ENCODE measurements around the gene DAPK2. TPM values are rescaled to one million over a fixed set of nuclear protein-coding genes. Genes with fewer than 3 reads are reported as not detected.
A peak's percentile ranks its signal among the peaks of the same experiment; 100 is the strongest.

DAPK2 gene
- total and polyA plus RNA-seq, 2 donors (not counting 1 experiment from before 2014, with no cell fraction given), result 8.3 to 31.9 TPM

DNA sequence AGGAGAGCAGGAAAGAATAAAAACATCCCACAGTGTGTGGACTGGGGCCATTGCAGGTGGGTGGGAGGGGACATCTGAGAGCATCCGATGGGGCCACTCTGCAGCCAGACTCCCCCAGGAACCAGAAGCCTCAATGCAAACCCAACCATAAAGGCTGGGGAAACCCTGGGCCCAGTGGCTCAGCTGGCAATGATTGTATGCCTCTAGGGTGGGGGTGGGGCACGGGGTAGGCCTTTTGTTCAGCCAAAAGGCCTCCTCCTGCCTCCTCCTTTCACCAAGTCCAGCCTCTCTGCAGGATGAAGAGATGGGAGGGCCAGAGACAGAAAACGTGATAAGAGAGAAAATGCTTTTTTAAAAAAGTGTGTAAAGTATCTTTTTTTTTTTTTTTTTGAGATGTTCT, 167.1 kb downstream of the DAPK2 start:
- no peaks in the 10 kb centered on the region for H3K27me3 Mint-ChIP-seq
- no peak overlapping the region for H3K9ac ChIP-seq (ENCODE audit: low read length)
- H3K4me2 ChIP-seq (replicated peaks; ENCODE audit: low read depth, low read length, poor library complexity, severe bottlenecking), result no peak overlapping the region
- H3K79me2 ChIP-seq (ENCODE audit: control insufficient read depth, insufficient read depth, low read length), result no peaks in the 10 kb centered on the region
- H3K27ac ChIP-seq (ENCODE audit: low read length in 2 of 2), result no peak overlapping the region
- DNase-seq, result no peak
- no peaks in the 10 kb centered on the region for H3K9me3 Mint-ChIP-seq (ENCODE audit: insufficient read depth)
- ChIA-PET CTCF (interaction anchor here (0.9 to 3.4 kb wide), 3 partner anchors 12 to 127 kb away, joined by 3 to 26 read pairs (median 9); no protein-coding TSS in a partner anchor), POLR2A (no interaction called here)
- no peaks in the 10 kb centered on the region for H4K20me1 ChIP-seq (ENCODE audit: control insufficient read depth, insufficient read depth, low read length, poor library complexity, severe bottlenecking)
- no peaks in the 10 kb centered on the region for H3K27me3 ChIP-seq (replicated peaks in 1 of 4; ENCODE audit: control extremely low read depth in 1 of 4, control insufficient read depth in 3 of 4, insufficient read depth in 4 of 4, low read length in 3 of 4)
- no CpG with 5 or more reads among the region's 3 CpGs for WGBS (ENCODE audit: insufficient coverage)
- intact Hi-C loops (cut with micrococcal nuclease), result no loop called here
- H2AFZ ChIP-seq (ENCODE audit: insufficient read depth, low read depth, low read length, poor library complexity, severe bottlenecking), result no peak overlapping the region
- no peaks in the 10 kb centered on the region for H3K36me3 ChIP-seq (replicated peaks in 1 of 2; ENCODE audit: control extremely low read depth in 1 of 2, control insufficient read depth in 1 of 2, extremely low read depth in 1 of 2, insufficient read depth in 2 of 2, low read length in 1 of 2)
- ATAC-seq (ENCODE audit: low read depth), result no peak
- TF ChIP-seq, protein P1, sequence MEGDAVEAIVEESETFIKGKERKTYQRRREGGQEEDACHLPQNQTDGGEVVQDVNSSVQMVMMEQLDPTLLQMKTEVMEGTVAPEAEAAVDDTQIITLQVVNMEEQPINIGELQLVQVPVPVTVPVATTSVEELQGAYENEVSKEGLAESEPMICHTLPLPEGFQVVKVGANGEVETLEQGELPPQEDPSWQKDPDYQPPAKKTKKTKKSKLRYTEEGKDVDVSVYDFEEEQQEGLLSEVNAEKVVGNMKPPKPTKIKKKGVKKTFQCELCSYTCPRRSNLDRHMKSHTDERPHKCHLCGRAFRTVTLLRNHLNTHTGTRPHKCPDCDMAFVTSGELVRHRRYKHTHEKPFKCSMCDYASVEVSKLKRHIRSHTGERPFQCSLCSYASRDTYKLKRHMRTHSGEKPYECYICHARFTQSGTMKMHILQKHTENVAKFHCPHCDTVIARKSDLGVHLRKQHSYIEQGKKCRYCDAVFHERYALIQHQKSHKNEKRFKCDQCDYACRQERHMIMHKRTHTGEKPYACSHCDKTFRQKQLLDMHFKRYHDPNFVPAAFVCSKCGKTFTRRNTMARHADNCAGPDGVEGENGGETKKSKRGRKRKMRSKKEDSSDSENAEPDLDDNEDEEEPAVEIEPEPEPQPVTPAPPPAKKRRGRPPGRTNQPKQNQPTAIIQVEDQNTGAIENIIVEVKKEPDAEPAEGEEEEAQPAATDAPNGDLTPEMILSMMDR (IDR thresholded peaks at IDR 0.05), result no peak
- TF ChIP-seq EZH2 (IDR thresholded peaks at IDR 0.05; ENCODE audit: borderline replicate concordance, insufficient read depth, low read depth, low read length, poor library complexity, severe bottlenecking), result no peak
- no peak overlapping the region for H3K4me3 Mint-ChIP-seq
- H3K9me3 ChIP-seq (ENCODE audit: control extremely low read depth in 1 of 3, control insufficient read depth in 2 of 3, insufficient read depth in 1 of 3, low read length in 2 of 3), result no peaks in the 10 kb centered on the region
- H3K4me1 ChIP-seq (ENCODE audit: control insufficient read depth in 2 of 2, insufficient read depth in 2 of 2, low read length in 2 of 2), result peaks cover 29% of the 10 kb centered on the region in 2 donors
- H3K4me3 ChIP-seq (ENCODE audit: control extremely low read depth in 1 of 5, extremely low read depth in 1 of 5, insufficient read depth in 1 of 5, low read depth in 2 of 5, low read length in 4 of 5), result no peak overlapping the region
- no peak overlapping the region for H3K27ac Mint-ChIP-seq
- peaks cover 42% of the 10 kb centered on the region for H3K4me1 Mint-ChIP-seq

GRCh38 chr15:63877713-63878271, 168.5 kb downstream of the DAPK2 start:
- no peak for DNase-seq
- peaks cover 28% of the 10 kb centered on the region in 2 donors for H3K4me1 ChIP-seq (ENCODE audit: control insufficient read depth in 2 of 2, insufficient read depth in 2 of 2, low read length in 2 of 2)
- Mint-ChIP-seq H3K4me1 (peaks cover 31% of the 10 kb centered on the region), H3K9me3 (ENCODE audit: insufficient read depth) (no peaks in the 10 kb centered on the region), H3K4me3 (no peak overlapping the region), H3K27me3 (no peaks in the 10 kb centered on the region), H3K27ac (peak overlapping the region; percentile 0)
- peaks cover 0 to 3% (median 1%) of the 10 kb centered on the region in 3 donors for H3K9me3 ChIP-seq (ENCODE audit: control extremely low read depth in 1 of 3, control insufficient read depth in 2 of 3, insufficient read depth in 1 of 3, low read length in 2 of 3)
- no peak overlapping the region for H3K4me3 ChIP-seq (ENCODE audit: control extremely low read depth in 1 of 5, extremely low read depth in 1 of 5, insufficient read depth in 1 of 5, low read depth in 2 of 5, low read length in 4 of 5)
- H3K4me2 ChIP-seq (replicated peaks; ENCODE audit: low read depth, low read length, poor library complexity, severe bottlenecking), result no peak overlapping the region
- no peaks in the 10 kb centered on the region for H3K27me3 ChIP-seq (replicated peaks in 1 of 4; ENCODE audit: control extremely low read depth in 1 of 4, control insufficient read depth in 3 of 4, insufficient read depth in 4 of 4, low read length in 3 of 4)
- no peaks in the 10 kb centered on the region for H3K36me3 ChIP-seq (replicated peaks in 1 of 2; ENCODE audit: control extremely low read depth in 1 of 2, control insufficient read depth in 1 of 2, extremely low read depth in 1 of 2, insufficient read depth in 2 of 2, low read length in 1 of 2)
- ChIA-PET CTCF (no interaction called here), POLR2A (interaction anchor here (0.6 kb wide), 1 partner anchor 1929 kb away, joined by 10 read pairs; no protein-coding TSS in a partner anchor)
- TF ChIP-seq, protein P1 (IDR thresholded peaks at IDR 0.05), result no peak
- no peak for TF ChIP-seq EZH2 (IDR thresholded peaks at IDR 0.05; ENCODE audit: borderline replicate concordance, insufficient read depth, low read depth, low read length, poor library complexity, severe bottlenecking)
- ATAC-seq (ENCODE audit: low read depth), result no peak
- H3K79me2 ChIP-seq (ENCODE audit: control insufficient read depth, insufficient read depth, low read length), result no peaks in the 10 kb centered on the region
- intact Hi-C loops (cut with micrococcal nuclease), result no loop called here
- no peaks in the 10 kb centered on the region for H4K20me1 ChIP-seq (ENCODE audit: control insufficient read depth, insufficient read depth, low read length, poor library complexity, severe bottlenecking)
- H2AFZ ChIP-seq (ENCODE audit: insufficient read depth, low read depth, low read length, poor library complexity, severe bottlenecking), result no peak overlapping the region
- H3K27ac ChIP-seq (ENCODE audit: low read length in 2 of 2), result no peak overlapping the region
- no peak overlapping the region for H3K9ac ChIP-seq (ENCODE audit: low read length)
- 77% methylated on average over 2 of the region's 5 CpGs for WGBS (ENCODE audit: insufficient coverage)

Data from B cell (primary cell).